GM23338 (cell line): ENCODE measurements around the gene C1orf52. TPM values are rescaled to one million over a fixed set of nuclear protein-coding genes. Genes with fewer than 3 reads are reported as not detected.
A peak's percentile ranks its signal among the peaks of the same experiment; 100 is the strongest.

Source experiments
- ATAC-seq: fragments of 200-7000 bp; cut with Tn5 transposase; 3 replicates; pipeline ENCODE4 v1.9.1; 2020
- DNase-seq: peaks from one replicate; pipeline ENCODE4 v3.0.0-alpha.2; 2015; ENCODE audit warnings: low spot score
- H2AFZ ChIP-seq: fragments of 200-600 bp; sonication (generic); 2 replicates; pipeline ENCODE4 v1.8.0; 2016; ENCODE audit warnings: antibody characterized with exemption, mild to moderate bottlenecking, moderate library complexity
- H3F3A ChIP-seq: fragments of 200-600 bp; sonication (generic); replicated peaks from 2 replicates; pipeline ENCODE4 v1.8.0; 2017; ENCODE audit warnings: antibody characterized with exemption, mixed run types, low read depth
- H3K27ac ChIP-seq: fragments of 200-600 bp; sonication (generic); 2 replicates; pipeline ENCODE4 v1.6.1; 2016; ENCODE audit warnings: low read depth
- H3K27me3 ChIP-seq: fragments of 200-600 bp; sonication (generic); 2 replicates; pipeline ENCODE4 v1.8.0; 2016; ENCODE audit warnings: mild to moderate bottlenecking, mixed run types, moderate library complexity; ENCODE audit not compliant: insufficient read depth
- H3K36me3 ChIP-seq: fragments of 200-600 bp; sonication (generic); 2 replicates; pipeline ENCODE4 v1.8.0; 2016; ENCODE audit warnings: mild to moderate bottlenecking; ENCODE audit not compliant: insufficient read depth
- H3K4me1 ChIP-seq: fragments of 200-600 bp; sonication (generic); 2 replicates; pipeline ENCODE4 v1.8.0; 2016; ENCODE audit warnings: mild to moderate bottlenecking, moderate library complexity; ENCODE audit not compliant: insufficient read depth
- H3K4me2 ChIP-seq: fragments of 200-600 bp; sonication (generic); 2 replicates; pipeline ENCODE4 v1.7.1; 2017; ENCODE audit warnings: mixed run types
- H3K4me3 ChIP-seq: fragments of 200-600 bp; sonication (generic); 2 replicates; pipeline ENCODE4 v1.6.1; 2016; ENCODE audit warnings: mixed run types
- H3K79me2 ChIP-seq: fragments of 200-600 bp; sonication (generic); replicated peaks from 2 replicates; pipeline ENCODE4 v1.8.0; 2017; ENCODE audit warnings: mild to moderate bottlenecking; ENCODE audit not compliant: insufficient read depth
- H3K9me2 ChIP-seq: fragments of 200-600 bp; sonication (generic); 2 replicates; pipeline ENCODE4 v1.8.0; 2017; ENCODE audit not compliant: insufficient read depth
- H4K20me1 ChIP-seq: fragments of 200-600 bp; sonication (generic); replicated peaks from 2 replicates; pipeline ENCODE4 v1.8.0; 2017; ENCODE audit warnings: mild to moderate bottlenecking; ENCODE audit not compliant: insufficient read depth
- H3K27ac Mint-ChIP-seq: 2 replicates; pipeline ENCODE4 v1.8.0; 2020; ENCODE audit warnings: inconsistent platforms, mild to moderate bottlenecking, moderate library complexity, mixed read lengths
- H3K27me3 Mint-ChIP-seq: 3 replicates; pipeline ENCODE4 v1.8.0; 2022; ENCODE audit warnings: low read depth, mild to moderate bottlenecking, moderate library complexity, mixed read lengths, inconsistent platforms; ENCODE audit not compliant: insufficient read depth, poor library complexity
- H3K36me3 Mint-ChIP-seq: 3 replicates; pipeline ENCODE4 v1.8.0; 2021; ENCODE audit warnings: low read depth, mild to moderate bottlenecking, inconsistent platforms, moderate library complexity, mixed read lengths
- H3K4me1 Mint-ChIP-seq: 3 replicates; pipeline ENCODE4 v1.8.0; 2020; ENCODE audit warnings: mild to moderate bottlenecking, inconsistent platforms, mixed read lengths
- H3K4me3 Mint-ChIP-seq: 3 replicates; pipeline ENCODE4 v1.8.0; 2021; ENCODE audit warnings: moderate library complexity, mild to moderate bottlenecking, inconsistent platforms, mixed read lengths
- H3K9me3 Mint-ChIP-seq: 3 replicates; pipeline ENCODE4 v1.8.0; 2020; ENCODE audit warnings: moderate library complexity, mild to moderate bottlenecking, inconsistent platforms, mixed read lengths
- CREB1 ChIP-seq: fragments of 250-450 bp; sonication (Bioruptor Pico); IDR thresholded peaks from 2 replicates; pipeline ENCODE4 v1.5.0; 2020; ENCODE audit warnings: low read depth, mild to moderate bottlenecking, moderate library complexity
- CTCF ChIP-seq, 2 experiments: fragments of 200-600 bp in 1 of 2; sonication (generic) in 1 of 2; conservative IDR thresholded peaks; 2 replicates each; pipeline versions ENCODE4 v1.5.1 to v1.6.1; 2016 to 2017; ENCODE audit warnings: antibody characterized with exemption in 2 of 2, low read depth in 2 of 2, mild to moderate bottlenecking in 2 of 2, moderate library complexity in 1 of 2
- ETS1 ChIP-seq: IDR thresholded peaks from 2 replicates; pipeline ENCODE4 v1.6.1; 2016; ENCODE audit warnings: antibody characterized with exemption
- EZH2 ChIP-seq: fragments of 200-600 bp; sonication (generic); IDR thresholded peaks from one replicate; pipeline ENCODE4 v1.8.0; 2017; ENCODE audit warnings: antibody characterized with exemption, mild to moderate bottlenecking, low read depth; ENCODE audit not compliant: unreplicated experiment
- EZH2phosphoT487 ChIP-seq: fragments of 200-600 bp; sonication (generic); IDR thresholded peaks from one replicate; pipeline ENCODE4 v1.8.1; 2018; ENCODE audit warnings: antibody characterized with exemption; ENCODE audit not compliant: unreplicated experiment
- JUNB ChIP-seq: IDR thresholded peaks from one replicate; pipeline ENCODE4 v1.6.1; 2016; ENCODE audit warnings: antibody characterized with exemption; ENCODE audit not compliant: unreplicated experiment
- NANOG ChIP-seq: IDR thresholded peaks from 2 replicates; pipeline ENCODE4 v1.6.1; 2016; ENCODE audit warnings: antibody characterized with exemption, borderline replicate concordance
- POLR2AphosphoS5 ChIP-seq: IDR thresholded peaks from 2 replicates; pipeline ENCODE4 v1.6.1; 2016; ENCODE audit warnings: antibody characterized with exemption, low read depth
- REST ChIP-seq: IDR thresholded peaks from one replicate; pipeline ENCODE4 v1.6.1; 2018; ENCODE audit warnings: antibody characterized with exemption; ENCODE audit not compliant: unreplicated experiment
- STAT1 ChIP-seq: IDR thresholded peaks from one replicate; pipeline ENCODE4 v1.6.1; 2016; ENCODE audit warnings: antibody characterized with exemption; ENCODE audit not compliant: unreplicated experiment
- ZNF114 ChIP-seq: fragments of 250-450 bp; sonication (Bioruptor Pico); IDR thresholded peaks from 2 replicates; pipeline ENCODE4 v1.5.0; 2020; ENCODE audit warnings: mild to moderate bottlenecking, moderate library complexity
- ZNF331 ChIP-seq: fragments of 250-450 bp; sonication (Bioruptor Pico); IDR thresholded peaks from 2 replicates; pipeline ENCODE4 v1.5.0; 2020; ENCODE audit warnings: low read depth, mild to moderate bottlenecking, moderate library complexity
- ZNF462 ChIP-seq: fragments of 250-450 bp; sonication (Bioruptor Pico); IDR thresholded peaks from 2 replicates; pipeline ENCODE4 v1.5.0; 2020; ENCODE audit warnings: mild to moderate bottlenecking, moderate library complexity
- polyA plus RNA-seq: library from polyadenylated mRNA; unstranded; fragments of >200 nt; fragmentation: Nextera tagmentation; extraction: Ambion mirVana; gene quantifications from 2 replicates; pipeline ENCODE4 v1.2.1, GENCODE V29; 2016
- total RNA-seq: library from RNA; depleted of rRNA; stranded (reverse); fragments of >200 nt; shearing (Covaris generic); gene quantifications from 2 replicates; pipeline ENCODE4 v1.2.3, GENCODE V29; 2014

Gene C1orf52
- total and polyA plus RNA-seq, 2 experiments from 2014 or later, result 35.6 to 102 TPM

GRCh38 chr1:85259912-85260274, 431 bp upstream of the C1orf52 start:
- peaks cover 31% of the 10 kb centered on the region for H3K36me3 ChIP-seq
- Mint-ChIP-seq H3K4me3 (peak overlapping the region; percentile 96), H3K27me3 (peaks cover 5% of the 10 kb centered on the region), H3K4me1 (peaks cover 20% of the 10 kb centered on the region), H3K27ac (no peak overlapping the region), H3K9me3 (peaks cover 28% of the 10 kb centered on the region), H3K36me3 (peaks cover 77% of the 10 kb centered on the region)
- H2AFZ ChIP-seq, result peak overlapping the region; percentile 77
- H4K20me1 ChIP-seq, result peaks cover 6% of the 10 kb centered on the region
- DNase-seq, result no peak
- H3K4me1 ChIP-seq, result peaks cover 12% of the 10 kb centered on the region
- ATAC-seq, result no peak; the same call in 2 of the 3 replicates
- H3K27ac ChIP-seq, result no peak overlapping the region
- H3F3A ChIP-seq, result peaks cover 7% of the 10 kb centered on the region; the same call in 1 of the 2 replicates
- H3K4me3 ChIP-seq, result peak overlapping the region; percentile 92; the same call in 1 of the 2 replicates
- H3K27me3 ChIP-seq, result no peaks in the 10 kb centered on the region
- H3K9me2 ChIP-seq, result peaks cover 3% of the 10 kb centered on the region
- TF ChIP-seq REST (no peak), ZNF331 (CRISPR knock-in tag) (no peak), ETS1 (no peak), EZH2 (no peak), CREB1 (CRISPR knock-in tag) (no peak), JUNB (no peak), STAT1 (no peak), ZNF114 (no peak), EZH2phosphoT487 (no peak), NANOG (no peak), CTCF (conservative IDR thresholded peaks at IDR 0.05; ENCODE audit: low read depth in 2 of 2) (no peak), ZNF462 (no peak), POLR2AphosphoS5 (no peak)
- H3K4me2 ChIP-seq, result peak overlapping the region; percentile 56
- peaks cover 36% of the 10 kb centered on the region for H3K79me2 ChIP-seq
